ENCODE data around the gene TOE1.

DNA sequence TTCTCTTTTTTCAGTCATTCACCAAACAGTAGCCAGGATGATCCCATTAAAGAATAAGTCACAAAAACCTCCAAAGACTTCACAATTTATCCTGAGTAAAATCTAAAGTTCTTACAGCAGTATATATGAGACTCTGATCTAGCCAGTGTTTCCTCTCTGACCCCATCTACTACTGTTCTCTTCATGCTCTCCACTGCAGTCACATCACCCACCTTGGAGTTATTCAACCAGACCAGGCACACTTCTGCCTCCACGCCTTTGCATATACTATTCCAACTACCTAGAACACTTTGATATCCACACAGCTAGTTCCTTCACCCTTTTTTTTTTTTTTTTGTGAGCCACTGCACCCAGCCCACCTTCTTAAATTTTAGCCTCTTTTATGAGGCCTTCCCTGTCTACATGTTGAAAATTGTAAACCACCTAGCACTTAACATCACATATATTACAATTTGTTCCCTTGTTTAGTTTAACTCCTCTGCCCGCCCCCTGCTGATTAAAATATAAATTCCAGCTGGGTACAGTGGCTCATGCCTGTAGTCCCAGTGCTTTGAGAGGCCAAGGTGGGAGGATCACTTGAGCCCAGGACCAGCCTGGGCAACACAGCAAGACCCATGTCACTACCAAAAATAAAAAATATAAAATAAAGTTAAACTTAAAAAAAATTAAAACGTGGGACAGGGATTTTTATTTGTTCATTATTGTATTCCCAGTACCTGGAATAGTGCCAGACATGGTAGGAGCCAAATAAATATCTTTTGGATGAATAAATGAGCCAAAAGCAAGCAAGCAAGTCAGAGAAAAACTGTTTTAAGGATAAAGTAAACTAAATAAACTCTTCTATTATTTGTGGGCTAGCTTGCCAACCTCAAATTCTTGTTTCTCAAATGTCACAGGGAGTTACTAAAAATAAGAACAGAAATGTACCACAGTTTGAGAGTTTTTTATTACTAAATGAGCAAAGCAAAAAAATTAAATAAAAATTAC, 35.4 kb downstream of the TOE1 start:
- TF ChIP-seq, protein P1, sequence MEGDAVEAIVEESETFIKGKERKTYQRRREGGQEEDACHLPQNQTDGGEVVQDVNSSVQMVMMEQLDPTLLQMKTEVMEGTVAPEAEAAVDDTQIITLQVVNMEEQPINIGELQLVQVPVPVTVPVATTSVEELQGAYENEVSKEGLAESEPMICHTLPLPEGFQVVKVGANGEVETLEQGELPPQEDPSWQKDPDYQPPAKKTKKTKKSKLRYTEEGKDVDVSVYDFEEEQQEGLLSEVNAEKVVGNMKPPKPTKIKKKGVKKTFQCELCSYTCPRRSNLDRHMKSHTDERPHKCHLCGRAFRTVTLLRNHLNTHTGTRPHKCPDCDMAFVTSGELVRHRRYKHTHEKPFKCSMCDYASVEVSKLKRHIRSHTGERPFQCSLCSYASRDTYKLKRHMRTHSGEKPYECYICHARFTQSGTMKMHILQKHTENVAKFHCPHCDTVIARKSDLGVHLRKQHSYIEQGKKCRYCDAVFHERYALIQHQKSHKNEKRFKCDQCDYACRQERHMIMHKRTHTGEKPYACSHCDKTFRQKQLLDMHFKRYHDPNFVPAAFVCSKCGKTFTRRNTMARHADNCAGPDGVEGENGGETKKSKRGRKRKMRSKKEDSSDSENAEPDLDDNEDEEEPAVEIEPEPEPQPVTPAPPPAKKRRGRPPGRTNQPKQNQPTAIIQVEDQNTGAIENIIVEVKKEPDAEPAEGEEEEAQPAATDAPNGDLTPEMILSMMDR (IDR thresholded peaks at IDR 0.05): no peak
- TF ChIP-seq EP300 (IDR thresholded peaks at IDR 0.05) (no peak), POLR2AphosphoS5 (IDR thresholded peaks at IDR 0.05) (no peak)
